Cerebellar cortex (tissue), 1 donor: ENCODE data around the gene ZCCHC14.
"Not testable (repeated sequence)": the region's sequence is repeated elsewhere in the genome, so short reads cannot be mapped to it uniquely, and the experiment has no call there.

ENCODE experiments used
- DNase-seq: peaks from one replicate; pipeline ENCODE4 v3.0.0-alpha.2; 2015; ENCODE audit warnings: low spot score

The ZCCHC14 gene

DNA sequence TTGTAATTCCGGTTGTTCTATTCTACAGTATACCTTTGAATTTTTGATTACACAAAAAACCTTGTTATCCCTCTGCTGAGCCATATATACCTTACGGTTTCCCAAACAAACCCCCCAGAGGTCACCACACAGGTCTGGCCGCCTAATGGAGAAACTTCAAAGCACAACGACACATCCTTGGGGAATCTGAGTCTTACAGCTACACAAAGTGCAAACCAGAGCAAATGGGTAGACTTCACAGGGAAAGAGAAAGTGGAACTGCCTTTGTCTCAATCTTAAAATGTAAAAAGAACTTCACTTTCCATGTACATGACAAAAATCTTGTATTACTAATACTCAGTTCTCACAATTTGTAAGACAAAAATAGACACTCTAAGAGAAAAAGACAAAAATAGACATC, 111.9 kb downstream of the ZCCHC14 start:
- no peak for DNase-seq

- no peak for DNase-seq
Measured at GRCh38 chr16:87380403-87380802, 112.4 kb downstream of the ZCCHC14 start.

DNA sequence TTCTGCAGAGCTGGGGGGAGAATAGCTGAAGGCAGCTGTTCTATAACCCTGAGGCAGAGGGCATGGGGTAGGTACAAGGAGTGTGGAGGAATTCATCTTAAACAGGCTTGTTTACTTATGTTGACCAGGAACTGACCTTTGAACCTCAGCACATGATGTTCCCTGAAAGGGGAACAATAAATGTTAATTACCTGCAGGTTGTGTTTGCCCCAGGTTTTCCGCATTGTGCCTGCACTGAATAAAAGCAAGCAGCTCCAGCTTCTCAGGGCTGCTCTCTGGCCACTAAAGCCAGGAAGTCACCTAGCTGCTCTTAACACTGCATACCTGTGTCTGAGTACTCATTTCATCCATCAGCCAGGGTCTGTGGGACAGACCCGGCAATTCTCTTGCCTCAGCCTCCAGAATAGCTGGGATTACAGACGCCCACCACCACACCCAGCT, 113.5 kb downstream of the ZCCHC14 start:
- not testable (repeated sequence) for DNase-seq

GRCh38 chr16:87376660-87377059, 116.2 kb downstream of the ZCCHC14 start:
- no peak for DNase-seq

- peak; percentile 63 for DNase-seq
Measured at GRCh38 chr16:87375426-87376135, 117.2 kb downstream of the ZCCHC14 start.

GRCh38 chr16:87374313-87374712, 118.5 kb downstream of the ZCCHC14 start:
- peak; percentile 64 for DNase-seq

- DNase-seq: no peak
Measured at GRCh38 chr16:87372305-87372704, 120.5 kb downstream of the ZCCHC14 start.

DNA sequence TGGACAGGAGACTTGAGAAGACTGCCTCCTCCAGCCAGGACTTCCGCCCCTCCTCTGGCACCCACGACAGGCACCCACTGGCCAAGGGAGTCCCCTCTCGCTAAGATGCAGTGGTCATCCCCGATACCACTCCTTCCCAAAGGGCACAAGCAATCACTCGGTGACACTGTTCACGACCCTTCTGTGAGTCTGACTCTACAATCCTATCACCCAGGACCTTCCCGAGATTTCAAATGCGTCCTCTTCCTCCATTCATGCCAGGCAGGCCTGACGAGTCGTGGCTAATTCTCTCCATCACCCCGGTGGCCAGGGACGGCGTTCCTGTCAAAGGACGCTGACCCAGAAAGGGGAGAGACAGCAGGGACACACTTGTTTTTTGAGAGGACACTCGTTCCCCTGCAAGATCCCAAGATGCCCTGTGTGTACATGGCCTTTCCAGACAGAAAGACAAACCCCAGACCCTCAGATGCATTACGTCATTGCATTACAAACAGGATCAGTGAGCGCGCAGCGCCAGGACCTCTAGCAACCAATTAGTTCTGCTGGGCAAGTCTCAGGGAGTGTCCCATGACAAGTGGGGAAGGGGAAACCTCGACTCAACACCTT, 121.5 kb downstream of the ZCCHC14 start:
- DNase-seq: no peak

DNA sequence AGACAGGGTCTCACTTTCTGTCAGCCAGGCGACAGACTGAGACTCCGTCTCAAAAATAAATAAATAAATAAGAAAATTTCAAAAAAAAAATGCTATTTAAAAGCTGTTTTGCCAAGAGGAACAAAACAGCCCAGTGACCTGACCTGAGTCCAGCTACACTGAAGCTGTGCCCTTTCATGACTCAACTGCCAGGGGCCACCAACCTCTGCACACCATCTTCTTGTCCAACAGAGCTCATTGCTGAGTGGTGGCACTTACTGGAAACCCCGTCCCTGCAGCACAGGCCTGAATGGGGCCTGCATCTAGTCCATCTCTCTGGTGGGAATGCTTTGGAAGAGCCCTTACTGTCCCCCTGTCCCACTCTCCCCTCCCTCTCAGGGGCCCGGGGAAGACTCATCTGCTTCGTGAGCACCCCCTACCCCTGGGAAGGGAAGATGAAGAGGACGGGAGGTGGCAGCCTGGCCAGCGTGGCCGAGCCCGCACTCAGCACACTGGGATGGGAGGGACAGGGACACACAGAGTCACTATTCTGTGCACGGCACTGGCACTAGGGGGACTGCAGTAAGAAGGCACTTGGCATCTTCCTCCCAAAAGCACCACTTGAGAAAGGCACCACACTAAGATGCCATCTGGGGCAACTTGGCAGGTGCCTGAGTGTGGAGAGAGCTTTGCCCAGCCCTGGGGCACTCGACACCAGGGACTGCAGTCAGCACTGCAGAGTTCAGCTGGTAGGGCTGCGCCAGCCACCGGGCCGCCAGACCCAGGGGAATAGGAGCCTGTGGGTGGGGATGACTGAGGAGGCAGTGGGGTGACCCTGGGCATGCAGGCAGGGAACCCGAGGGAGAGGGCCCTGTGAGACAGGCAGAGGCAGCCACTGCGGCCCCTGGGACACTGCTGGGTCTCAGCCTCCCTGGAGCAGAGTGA, 122.8 kb downstream of the ZCCHC14 start:
- peak; percentile 97 for DNase-seq

- peak; percentile 94 for DNase-seq
Measured at GRCh38 chr16:87369117-87369765, 123.6 kb downstream of the ZCCHC14 start.

- no peak for DNase-seq
Measured at GRCh38 chr16:87368029-87368770, 124.6 kb downstream of the ZCCHC14 start.

DNA sequence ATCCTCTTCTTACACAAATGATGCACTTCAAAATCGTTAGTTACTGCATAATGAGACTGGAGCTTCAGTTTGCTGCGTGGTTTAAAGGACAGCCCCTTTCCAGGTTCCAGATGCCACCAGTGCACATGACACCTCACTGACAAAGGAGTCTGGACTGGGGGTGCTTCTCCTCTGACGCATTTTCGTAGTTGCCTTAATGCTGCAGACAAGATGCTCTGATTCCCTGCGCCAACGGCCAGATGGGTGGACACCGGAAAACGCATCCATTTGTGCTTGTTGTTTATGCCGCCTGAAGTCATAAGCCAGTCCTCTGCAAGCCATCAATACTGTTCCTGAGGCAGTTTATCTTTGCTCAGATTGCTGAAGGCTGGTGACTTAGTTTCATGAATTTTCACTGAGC, 125.3 kb downstream of the ZCCHC14 start:
- DNase-seq: peak; percentile 73

DNA sequence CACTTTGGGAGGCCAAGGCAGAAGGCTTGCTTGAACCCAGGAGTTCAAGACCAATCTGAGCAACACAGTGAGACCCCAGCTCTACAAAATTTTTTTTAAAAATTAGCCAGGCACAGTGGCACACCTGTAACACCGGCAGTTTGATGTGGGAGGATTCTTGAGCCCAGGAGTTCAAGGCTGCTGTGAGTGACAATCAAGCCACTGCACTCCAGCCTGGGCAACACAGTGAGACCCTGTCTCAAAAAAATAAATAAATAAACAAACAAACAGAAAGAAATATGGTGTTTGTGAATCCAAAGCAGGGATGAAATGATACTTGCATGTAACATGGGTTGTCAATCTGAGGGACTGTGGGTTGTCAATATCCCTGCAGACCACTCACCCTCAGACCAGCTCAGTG, 125.9 kb downstream of the ZCCHC14 start:
- DNase-seq: no peak

DNA sequence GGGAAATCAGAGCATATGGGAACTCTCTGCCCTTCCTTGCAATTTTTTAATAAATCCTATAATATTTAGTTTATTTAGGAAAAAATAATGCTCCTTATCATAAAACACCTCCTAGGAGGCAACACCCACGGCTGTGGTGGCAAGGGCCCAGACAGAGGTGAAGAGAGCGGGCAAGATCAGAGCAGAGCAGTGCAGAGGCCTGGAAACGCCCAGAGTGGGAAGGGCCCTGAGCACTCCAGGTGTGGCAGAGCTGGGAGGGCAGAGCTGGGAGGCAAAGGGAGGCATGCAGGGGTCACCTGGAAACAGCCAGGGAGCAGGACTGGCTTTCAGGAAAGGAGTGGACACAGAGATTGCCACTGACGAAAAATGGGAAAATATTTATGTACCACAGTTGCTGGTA, 126.5 kb downstream of the ZCCHC14 start:
- no peak for DNase-seq

GRCh38 chr16:87365021-87365713, 127.7 kb downstream of the ZCCHC14 start:
- no peak for DNase-seq

- DNase-seq: peak; percentile 94
Measured at GRCh38 chr16:87363771-87364455, 128.9 kb downstream of the ZCCHC14 start.

GRCh38 chr16:87362828-87363559, 129.8 kb downstream of the ZCCHC14 start:
- DNase-seq: not testable (repeated sequence)

DNA sequence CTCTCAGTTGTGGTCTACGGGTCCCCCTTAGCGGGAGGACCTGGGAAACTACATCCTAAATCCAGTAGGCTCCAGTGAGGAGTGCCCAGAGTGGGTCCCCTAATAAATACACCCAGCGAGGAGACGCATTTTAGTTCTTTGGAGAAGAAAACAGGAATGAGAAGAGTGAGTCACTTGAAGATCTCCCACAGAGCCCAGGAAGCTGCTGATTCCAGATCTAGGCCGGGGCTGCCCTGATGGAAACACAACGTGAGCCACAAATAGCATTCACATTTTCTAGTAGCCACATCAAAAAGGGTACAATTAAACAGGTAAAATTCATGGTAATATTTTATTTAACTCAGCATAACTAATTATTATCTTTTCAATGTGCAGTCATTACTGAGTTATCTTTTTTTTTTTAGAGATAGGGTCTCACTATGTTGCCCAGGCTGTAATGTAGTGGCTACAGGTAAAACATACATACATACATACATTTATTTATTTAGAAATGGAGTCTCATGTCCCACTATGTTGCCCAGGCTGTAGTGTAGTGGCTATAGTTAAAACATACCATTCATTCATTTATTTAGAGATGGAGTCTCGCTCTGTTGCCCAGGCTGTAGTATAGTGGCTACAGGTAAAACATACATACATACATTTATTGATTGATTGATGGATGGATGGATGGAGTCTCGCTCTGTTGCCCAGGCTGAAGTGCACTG, 130.8 kb downstream of the ZCCHC14 start:
- DNase-seq: no peak
